HEK293T (cell line): ENCODE data around the gene SNX14.
"Not testable (repeated sequence)": the region's sequence is repeated elsewhere in the genome, so short reads cannot be mapped to it uniquely, and the experiment has no call there.

ENCODE experiments used
- CTCF ChIA-PET: fragments of 350-600 bp; formaldehyde crosslinking; extraction: SDS; loops from one replicate; lab custom pipeline; 2021; ENCODE audit warnings: antibody characterized with exemption, inconsistent platforms; lab: Yijun Ruan, JAX
- POLR2A ChIA-PET: fragments of 350-600 bp; formaldehyde crosslinking; extraction: SDS; loops from one replicate; lab custom pipeline; 2020; ENCODE audit warnings: antibody characterized with exemption, inconsistent platforms; lab: Yijun Ruan, JAX
- DNase-seq: peaks from one replicate; pipeline ENCODE4 v3.0.0; 2012; ENCODE audit warnings: mixed read lengths; ENCODE audit errors: extremely low spot score
- ARNT ChIP-seq: fragments of 450-650 bp; IDR thresholded peaks from 2 replicates; pipeline ENCODE4 v1.6.1; 2017; ENCODE audit warnings: mild to moderate bottlenecking
- BHLHE40 ChIP-seq: fragments of 450-650 bp; IDR thresholded peaks from 2 replicates; pipeline ENCODE4 v1.6.1; 2016; ENCODE audit warnings: mild to moderate bottlenecking, moderate library complexity, borderline replicate concordance
- CTBP1 ChIP-seq: fragments of 450-650 bp; IDR thresholded peaks from 2 replicates; pipeline ENCODE4 v1.6.1; 2016; ENCODE audit warnings: borderline replicate concordance
- ELF4 ChIP-seq: fragments of 450-650 bp; IDR thresholded peaks from 2 replicates; pipeline ENCODE4 v1.6.1; 2017; ENCODE audit warnings: antibody characterized with exemption
- FOXA1 ChIP-seq: fragments of 450-650 bp; IDR thresholded peaks from 2 replicates; pipeline ENCODE4 v1.6.1; 2016; ENCODE audit warnings: mild to moderate bottlenecking
- FOXK2 ChIP-seq: fragments of 450-650 bp; IDR thresholded peaks from 2 replicates; pipeline ENCODE4 v1.6.1; 2016; ENCODE audit warnings: mild to moderate bottlenecking
- FOXM1 ChIP-seq: fragments of 450-650 bp; IDR thresholded peaks from 2 replicates; pipeline ENCODE4 v1.6.1; 2017; ENCODE audit warnings: mild to moderate bottlenecking, borderline replicate concordance
- HDGF ChIP-seq: fragments of 450-650 bp; IDR thresholded peaks from 2 replicates; pipeline ENCODE4 v1.6.1; 2017; ENCODE audit warnings: antibody characterized with exemption, borderline replicate concordance
- L3MBTL2 ChIP-seq: fragments of 450-650 bp; conservative IDR thresholded peaks from 2 replicates; pipeline ENCODE4 v1.6.1; 2016; ENCODE audit warnings: mild to moderate bottlenecking
- LEF1 ChIP-seq: fragments of 450-650 bp; IDR thresholded peaks from 2 replicates; pipeline ENCODE4 v1.6.1; 2017; ENCODE audit warnings: mild to moderate bottlenecking, borderline replicate concordance
- NFRKB ChIP-seq: fragments of 450-650 bp; IDR thresholded peaks from 2 replicates; pipeline ENCODE4 v1.6.1; 2016; ENCODE audit warnings: mild to moderate bottlenecking, moderate library complexity
- SP1 ChIP-seq: fragments of 450-650 bp; IDR thresholded peaks from 2 replicates; pipeline ENCODE4 v1.6.1; 2017
- SUZ12 ChIP-seq: fragments of 450-650 bp; IDR thresholded peaks from 2 replicates; pipeline ENCODE4 v1.6.1; 2016; ENCODE audit warnings: mild to moderate bottlenecking
- TARDBP ChIP-seq: fragments of 450-650 bp; IDR thresholded peaks from 2 replicates; pipeline ENCODE4 v1.6.1; 2016
- ZNF384 ChIP-seq: fragments of 450-650 bp; IDR thresholded peaks from 2 replicates; pipeline ENCODE4 v1.6.1; 2016
- TF ChIP-seq, protein P1 (sequence below): fragments of 450-650 bp; IDR thresholded peaks from 2 replicates; pipeline ENCODE4 v1.6.1; 2016

Gene SNX14

DNA sequence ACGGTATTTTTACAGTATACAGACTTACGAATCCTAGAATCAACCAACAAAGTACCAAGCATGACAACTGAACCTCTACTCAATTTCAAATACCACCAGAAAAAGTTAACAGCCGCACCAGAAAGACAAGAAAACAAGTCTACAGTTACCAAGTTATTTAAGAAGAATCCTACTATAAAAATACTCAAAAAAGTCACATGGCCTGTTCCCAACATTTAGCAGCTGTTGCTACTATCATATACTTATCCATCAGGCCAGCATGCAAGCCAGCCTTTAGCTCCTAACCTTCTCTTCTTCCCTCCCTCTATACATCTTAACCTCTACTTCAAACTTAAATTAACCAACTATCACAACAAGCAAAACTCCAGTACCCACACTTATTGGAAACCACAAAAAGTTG, 47.2 kb upstream of the SNX14 start:
- TF ChIP-seq TARDBP (no peak), LEF1 (no peak), ARNT (no peak), BHLHE40 (no peak), CTBP1 (no peak)
- ChIA-PET CTCF (interaction anchor here (3.2 kb wide), 1 partner anchor 38 kb away, joined by 11 read pairs; no protein-coding TSS in a partner anchor), POLR2A (interaction anchor here (1.0 to 4.6 kb wide), 4 partner anchors 11 to 37 kb away, joined by 3 to 50 read pairs (median 3); no protein-coding TSS in a partner anchor)
- no peak for DNase-seq

DNA sequence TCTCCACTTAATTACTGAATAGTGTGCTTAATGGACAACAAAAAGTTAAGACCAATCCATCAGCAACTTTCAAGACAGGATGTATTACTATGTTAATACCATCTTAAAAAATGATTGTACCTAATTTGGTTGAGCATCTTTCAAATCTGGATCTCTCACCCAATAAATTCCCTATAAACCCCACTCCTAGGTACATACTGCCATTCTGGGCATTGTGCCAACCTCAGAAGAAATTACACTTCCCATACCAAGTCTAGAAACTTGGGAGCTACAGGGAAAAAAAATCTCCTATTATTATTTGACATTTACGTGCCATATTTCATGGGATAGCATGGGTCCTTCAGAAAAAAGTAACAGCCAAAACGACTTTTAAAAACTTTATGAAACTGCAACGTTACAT, 43.9 kb upstream of the SNX14 start:
- no peak for DNase-seq
- CTCF ChIA-PET, result no interaction called here
- POLR2A ChIA-PET, result interaction anchor here (4.6 kb wide), 1 partner anchor 40 kb away, joined by 50 read pairs; no protein-coding TSS in a partner anchor
- TF ChIP-seq NFRKB, result no peak

DNA sequence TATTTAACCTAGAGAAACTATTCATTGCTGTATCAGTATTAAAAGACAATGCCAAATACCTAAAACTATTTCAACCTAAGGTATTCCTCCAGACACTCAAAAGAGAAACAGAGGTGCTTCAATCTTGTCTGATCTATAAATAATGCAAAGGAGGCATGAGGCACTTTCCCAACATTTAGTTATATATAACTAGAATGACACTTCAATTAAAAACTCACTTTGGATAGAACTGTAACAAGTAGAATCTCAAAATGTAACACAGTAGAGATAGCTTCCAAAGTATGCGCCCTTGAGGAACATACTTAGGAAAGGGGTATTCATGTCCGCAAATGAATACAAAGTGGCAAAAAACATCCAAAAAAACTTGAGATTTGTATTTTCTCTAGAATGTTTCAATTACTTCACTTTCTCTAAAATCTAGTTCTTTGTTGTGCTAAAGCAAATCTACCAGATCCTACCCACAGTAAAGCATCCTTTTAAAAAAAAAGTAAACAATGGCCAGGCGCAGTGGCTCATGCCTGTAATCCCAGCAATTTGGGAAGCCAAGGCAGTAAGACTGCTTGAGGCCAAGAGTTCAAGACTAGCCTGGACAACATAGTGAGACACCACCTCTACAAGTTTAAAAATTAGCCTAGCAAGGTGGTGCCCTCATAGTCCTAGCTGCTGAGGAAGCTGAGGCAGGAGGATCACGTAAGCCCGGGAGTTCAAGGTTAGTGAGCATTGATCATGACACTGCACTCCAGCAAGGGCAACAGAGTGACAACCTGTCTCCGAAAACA, 38.7 kb upstream of the SNX14 start:
- DNase-seq, result no peak
- no peak for TF ChIP-seq NFRKB
- no peak for TF ChIP-seq FOXM1
- POLR2A ChIA-PET, result interaction anchor here (1.8 kb wide), 1 partner anchor 10 kb away, joined by 7 read pairs; the partner anchor contains the start of gene SYNCRIP
- CTCF ChIA-PET, result no interaction called here

DNA sequence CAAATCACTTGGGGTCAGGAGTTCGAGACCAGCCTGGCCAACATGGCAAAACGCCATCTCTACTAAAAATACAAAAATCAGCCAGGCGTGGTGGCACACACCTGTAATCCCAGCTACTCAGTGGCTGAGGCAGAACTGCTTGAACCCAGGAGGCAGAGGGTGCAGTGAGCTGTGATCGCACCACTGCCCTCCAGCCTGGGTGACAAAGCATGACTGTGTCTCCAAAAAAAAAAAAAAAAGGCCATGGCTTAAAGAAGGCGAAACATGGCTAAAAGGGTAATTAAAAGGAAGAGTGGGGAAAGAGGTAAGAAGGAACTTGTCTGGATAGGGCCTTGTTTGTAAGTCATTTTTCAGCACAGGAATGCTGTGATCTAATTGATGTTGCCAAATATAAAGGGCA, 37.5 kb upstream of the SNX14 start:
- CTCF ChIA-PET, DNase-seq: not testable (repeated sequence)
- POLR2A ChIA-PET, result interaction anchor here (1.8 kb wide), 1 partner anchor 12 kb away, joined by 7 read pairs; the partner anchor contains the start of gene SYNCRIP

DNA sequence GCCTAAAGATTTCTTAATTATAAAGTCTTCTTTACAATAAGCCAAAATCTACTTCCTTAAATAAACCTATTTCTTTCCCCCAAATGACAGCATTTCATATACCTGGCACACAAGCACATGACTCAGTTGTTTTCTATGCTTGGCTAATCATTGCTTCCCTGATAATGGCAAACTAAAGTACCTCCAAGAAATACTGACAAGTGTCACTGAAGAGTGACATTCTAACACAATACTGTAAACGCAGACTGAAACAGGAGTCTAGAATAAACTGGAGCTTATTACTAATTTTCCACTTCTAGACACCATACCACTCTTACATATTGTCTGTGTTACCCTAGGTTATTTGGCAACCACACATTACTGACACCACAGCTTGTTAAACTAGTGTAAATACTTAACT, 34.7 kb upstream of the SNX14 start:
- no peak for TF ChIP-seq CTBP1
- no peak for TF ChIP-seq NFRKB
- no peak for TF ChIP-seq HDGF
- no peak for TF ChIP-seq L3MBTL2
- no peak for TF ChIP-seq LEF1
- TF ChIP-seq FOXM1, result no peak
- no peak for TF ChIP-seq TARDBP
- no peak for TF ChIP-seq ELF4
- TF ChIP-seq ZNF384, result no peak
- TF ChIP-seq SP1, result no peak
- TF ChIP-seq, protein P1, sequence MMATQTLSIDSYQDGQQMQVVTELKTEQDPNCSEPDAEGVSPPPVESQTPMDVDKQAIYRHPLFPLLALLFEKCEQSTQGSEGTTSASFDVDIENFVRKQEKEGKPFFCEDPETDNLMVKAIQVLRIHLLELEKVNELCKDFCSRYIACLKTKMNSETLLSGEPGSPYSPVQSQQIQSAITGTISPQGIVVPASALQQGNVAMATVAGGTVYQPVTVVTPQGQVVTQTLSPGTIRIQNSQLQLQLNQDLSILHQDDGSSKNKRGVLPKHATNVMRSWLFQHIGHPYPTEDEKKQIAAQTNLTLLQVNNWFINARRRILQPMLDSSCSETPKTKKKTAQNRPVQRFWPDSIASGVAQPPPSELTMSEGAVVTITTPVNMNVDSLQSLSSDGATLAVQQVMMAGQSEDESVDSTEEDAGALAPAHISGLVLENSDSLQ, result no peak
- no peak for TF ChIP-seq ARNT
- TF ChIP-seq FOXK2, result no peak

DNA sequence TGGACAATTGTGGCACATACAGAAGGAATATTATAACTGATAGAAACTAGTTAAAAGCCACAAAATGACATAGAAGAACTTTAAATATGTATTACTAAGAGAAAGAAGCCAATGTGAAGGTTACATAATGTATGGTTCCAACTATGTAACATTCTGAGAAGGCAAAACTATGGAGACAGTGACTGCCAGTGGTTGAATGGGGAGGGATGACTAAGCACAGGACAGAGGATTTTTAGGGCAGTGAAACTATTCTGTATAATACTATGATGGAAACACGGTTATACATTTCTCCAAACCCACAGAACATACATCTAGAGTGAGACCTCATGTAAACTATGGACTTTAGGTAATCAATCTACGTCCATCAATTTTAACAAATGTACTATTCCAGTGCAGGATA, 26.6 kb upstream of the SNX14 start:
- ChIA-PET CTCF (no interaction called here), POLR2A (no interaction called here)
- no peak for DNase-seq
- TF ChIP-seq FOXM1 (no peak), SUZ12 (no peak), CTBP1 (no peak), TARDBP (no peak), LEF1 (no peak), NFRKB (no peak), ZNF384 (no peak), L3MBTL2 (no peak), ARNT (no peak), FOXA1 (no peak), FOXK2 (no peak), BHLHE40 (no peak), HDGF (no peak), SP1 (no peak)
- TF ChIP-seq, protein P1, result no peak

More for the DNA sequence above, 34.7 kb upstream of the SNX14 start:
- ChIA-PET POLR2A (no interaction called here), CTCF (no interaction called here)
- DNase-seq, result no peak

DNA sequence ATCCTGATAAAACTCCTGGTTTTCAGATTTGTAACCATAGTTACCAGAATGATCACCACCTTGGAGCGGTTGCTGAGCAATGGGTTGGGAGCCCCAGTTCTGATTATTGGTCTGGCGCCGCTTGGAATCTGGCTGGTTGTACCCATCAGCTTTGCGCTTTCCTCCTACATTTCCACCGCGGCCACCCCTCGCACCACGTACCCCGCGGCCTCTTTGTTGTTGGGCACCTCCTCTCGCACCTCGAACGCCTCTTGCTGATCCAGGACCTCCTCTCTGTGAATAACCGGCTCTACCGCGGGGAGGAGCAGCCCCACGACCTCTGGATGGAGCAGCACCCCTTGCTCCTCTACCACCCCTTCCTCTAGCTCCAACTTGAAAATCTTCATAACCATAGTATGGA, 21.1 kb upstream of the SNX14 start:
- POLR2A ChIA-PET, result no interaction called here
- TF ChIP-seq HDGF (no peak), CTBP1 (no peak), SP1 (no peak), SUZ12 (no peak), FOXK2 (no peak), ZNF384 (no peak), FOXM1 (no peak), TARDBP (no peak), NFRKB (no peak), BHLHE40 (no peak), LEF1 (no peak)
- DNase-seq, result no peak
- CTCF ChIA-PET, result no interaction called here
